Uterus (tissue), 4 donors: ENCODE data around the gene MCM8. TPM values are rescaled to one million over a fixed set of nuclear protein-coding genes. Genes with fewer than 3 reads are reported as not detected.

ENCODE experiments used
- DNase-seq, 2 donors: peaks; one replicate each; pipeline ENCODE4 v3.0.0-alpha.2; 2019 to 2020
- H3K27ac ChIP-seq, 2 donors: fragments of 200-600 bp; sonication (generic); 1 replicate in 1 of 2; 2 replicates in 1 of 2; pipeline ENCODE4 v1.5.1; 2016 to 2018
- H3K27me3 ChIP-seq, 2 donors: fragments of 200-600 bp; sonication (generic); one replicate each; pipeline ENCODE4 v1.5.1; 2018 to 2019; ENCODE audit warnings: control low read depth in 1 of 2
- H3K36me3 ChIP-seq, 2 donors: fragments of 200-600 bp; sonication (generic); one replicate each; pipeline ENCODE4 v1.5.1; 2019; ENCODE audit warnings: control low read depth in 1 of 2
- H3K4me1 ChIP-seq, 2 donors: fragments of 200-600 bp; sonication (generic); one replicate each; pipeline ENCODE4 v1.5.1; 2018 to 2019; ENCODE audit warnings: control low read depth in 1 of 2
- H3K4me3 ChIP-seq, 2 donors: fragments of 200-600 bp; sonication (generic); 1 replicate in 1 of 2; 2 replicates in 1 of 2; pipeline ENCODE4 v1.5.1; 2018 to 2019; ENCODE audit warnings: mild to moderate bottlenecking in 1 of 2
- H3K9me3 ChIP-seq, 2 donors: fragments of 200-600 bp; sonication (generic); one replicate each; pipeline ENCODE4 v1.5.1; 2019; ENCODE audit warnings: control low read depth in 1 of 2
- CTCF ChIP-seq, 4 experiments: fragments of 200-600 bp in 2 of 4; fragments of 450-650 bp in 2 of 4; sonication (generic) in 2 of 4; IDR thresholded peaks; one replicate each; pipeline ENCODE4 v1.5.1; 2016 to 2019; ENCODE audit warnings: antibody characterized with exemption in 4 of 4, mild to moderate bottlenecking in 2 of 4, moderate library complexity in 1 of 4
- POLR2A ChIP-seq, 2 donors: fragments of 450-650 bp; IDR thresholded peaks; one replicate each; pipeline ENCODE4 v1.6.1; 2016; ENCODE audit warnings: antibody characterized with exemption in 2 of 2, mild to moderate bottlenecking in 1 of 2, moderate library complexity in 1 of 2
- intact Hi-C: fragments of 100-400 bp; cut with DNase I; formaldehyde crosslinking; loops from one replicate; pipeline ENCODE4 v1.15.1; 2023; ENCODE audit warnings: low total_unique reads
- total RNA-seq, 4 donors: library from RNA; depleted of rRNA in 3 of 4; stranded (reverse); fragments of >200 nt in 3 of 4; gene quantifications; one replicate each; pipeline versions ENCODE4 v1.1.0 to v1.2.4, GENCODE V29; 2014 to 2023
- donor health status: DM: yes; HTN: yes; CAD: no.

MCM8 gene
- total RNA-seq, 4 donors from 2014 or later: 3.8 to 10.9 (median 8.7) TPM

GRCh38 chr20:5975778-5976177, 25.3 kb downstream of the MCM8 start:
- no peaks in the 10 kb centered on the region for H3K4me1 ChIP-seq
- DNase-seq: no peak
- intact Hi-C loops: no loop called here

GRCh38 chr20:5977223-5977622, 26.8 kb downstream of the MCM8 start:
- Histone ChIP-seq H3K27me3 (no peaks in the 10 kb centered on the region), H3K4me1 (no peaks in the 10 kb centered on the region), H3K36me3 (no peaks in the 10 kb centered on the region), H3K4me3 (no peak overlapping the region), H3K27ac (no peak overlapping the region), H3K9me3 (no peaks in the 10 kb centered on the region)
- TF ChIP-seq POLR2A (IDR thresholded peaks at IDR 0.05) (no peak), CTCF (IDR thresholded peaks at IDR 0.05) (no peak)
- intact Hi-C loops: no loop called here
- DNase-seq: no peak

More at GRCh38 chr20:5975778-5976177, 25.3 kb downstream of the MCM8 start:
- Histone ChIP-seq H3K9me3 (no peaks in the 10 kb centered on the region), H3K27me3 (no peaks in the 10 kb centered on the region), H3K36me3 (no peaks in the 10 kb centered on the region), H3K4me3 (no peak overlapping the region), H3K27ac (no peak overlapping the region)
- TF ChIP-seq POLR2A (IDR thresholded peaks at IDR 0.05) (no peak), CTCF (IDR thresholded peaks at IDR 0.05) (no peak)

GRCh38 chr20:5977975-5978374, 27.5 kb downstream of the MCM8 start:
- DNase-seq: no peak
- no peaks in the 10 kb centered on the region for H3K27me3 ChIP-seq
- H3K4me1 ChIP-seq: no peaks in the 10 kb centered on the region
- TF ChIP-seq POLR2A (IDR thresholded peaks at IDR 0.05): no peak
- TF ChIP-seq CTCF (IDR thresholded peaks at IDR 0.05): no peak
- no peaks in the 10 kb centered on the region for H3K9me3 ChIP-seq
- H3K27ac ChIP-seq: no peak overlapping the region
- no peak overlapping the region for H3K4me3 ChIP-seq
- H3K36me3 ChIP-seq: no peaks in the 10 kb centered on the region
- intact Hi-C loops: no loop called here

GRCh38 chr20:5979801-5980200, 29.3 kb downstream of the MCM8 start:
- no peaks in the 10 kb centered on the region for H3K36me3 ChIP-seq
- no peaks in the 10 kb centered on the region for H3K9me3 ChIP-seq
- H3K27me3 ChIP-seq: no peaks in the 10 kb centered on the region
- intact Hi-C loops: no loop called here
- H3K4me3 ChIP-seq: no peak overlapping the region
- no peak overlapping the region for H3K27ac ChIP-seq
- H3K4me1 ChIP-seq: no peaks in the 10 kb centered on the region
- no peak for DNase-seq
- no peak for TF ChIP-seq POLR2A (IDR thresholded peaks at IDR 0.05)
- TF ChIP-seq CTCF (IDR thresholded peaks at IDR 0.05): no peak

- intact Hi-C loops: no loop called here
- Histone ChIP-seq H3K27ac (no peak overlapping the region), H3K36me3 (no peaks in the 10 kb centered on the region), H3K4me1 (no peaks in the 10 kb centered on the region), H3K27me3 (no peaks in the 10 kb centered on the region), H3K9me3 (no peaks in the 10 kb centered on the region), H3K4me3 (no peak overlapping the region)
- DNase-seq: no peak
- no peak for TF ChIP-seq POLR2A (IDR thresholded peaks at IDR 0.05)
- TF ChIP-seq CTCF (IDR thresholded peaks at IDR 0.05): no peak
These were observed 30.5 kb downstream of the MCM8 start for GRCh38 chr20:5980720-5981538.
